A549 (cell line): ENCODE data around the gene SGTA. TPM values are rescaled to one million over a fixed set of nuclear protein-coding genes. Genes with fewer than 3 reads are reported as not detected.

ENCODE experiments used
- ATAC-seq, 2 experiments: fragments of 200-7000 bp in 1 of 2; fragments of >200 bp in 1 of 2; cut with Nextera tagmentation in 1 of 2; cut with Tn5 transposase in 1 of 2; 3 replicates each; pipeline versions ENCODE4 v1.8.0 to v1.9.1; 2018 to 2020; ENCODE audit warnings: mild to moderate bottlenecking in 1 of 2, moderate library complexity in 1 of 2
- CTCF ChIA-PET: fragments of 300-600 bp; sonication (Branson Sonifier 250); formaldehyde crosslinking; extraction: SDS; loops from one replicate; lab custom pipeline; 2021; ENCODE audit warnings: antibody characterized with exemption, inconsistent platforms; lab: Yijun Ruan, JAX
- POLR2A ChIA-PET: fragments of 350-600 bp; formaldehyde crosslinking; extraction: SDS; loops from one replicate; lab custom pipeline; 2021; ENCODE audit warnings: antibody characterized with exemption, inconsistent platforms; lab: Yijun Ruan, JAX
- DNase-seq, 2 experiments: peaks; one replicate each; pipeline versions ENCODE4 v3.0.0 to v3.0.0-alpha.2; 2011 to 2016; ENCODE audit warnings: low read depth in 1 of 2, low spot score in 1 of 2
- FAIRE-seq: peaks from 2 replicates; lab custom pipeline; 2011; peaks lifted over from hg19 to GRCh38; lab: Jason Lieb, UNC
- H3K27ac ChIP-seq, 2 experiments: fragments of >200 bp; sonication (Bioruptor Twin); formaldehyde crosslinking; 3 replicates each; pipeline ENCODE4 v1.5.1; 2016 to 2017
- H3K4me1 ChIP-seq: fragments of >200 bp; sonication (Bioruptor Twin); formaldehyde crosslinking; 3 replicates; pipeline ENCODE4 v1.6.1; 2016
- H3K4me2 ChIP-seq: fragments of >200 bp; sonication (Bioruptor Twin); formaldehyde crosslinking; 3 replicates; pipeline ENCODE4 v1.6.1; 2016
- H3K4me3 ChIP-seq: fragments of >200 bp; sonication (Bioruptor Twin); formaldehyde crosslinking; 3 replicates; pipeline ENCODE4 v1.5.1; 2016
- H3K9me3 ChIP-seq: fragments of >200 bp; sonication (Bioruptor Twin); formaldehyde crosslinking; 3 replicates; pipeline ENCODE4 v1.6.1; 2016
- BHLHE40 ChIP-seq: IDR thresholded peaks from 2 replicates; pipeline ENCODE4 v1.6.1; 2012; ENCODE audit warnings: low read depth, low read length, inconsistent platforms
- CBX8 ChIP-seq: fragments of 200-600 bp; sonication (generic); IDR thresholded peaks from 2 replicates; pipeline ENCODE4 v1.6.1; 2016
- CHD2 ChIP-seq: fragments of 150-350 bp; IDR thresholded peaks from 2 replicates; pipeline ENCODE4 v1.6.1; 2014; ENCODE audit warnings: low read length; ENCODE audit not compliant: partially characterized antibody
- CHD4 ChIP-seq: fragments of 200-600 bp; sonication (generic); IDR thresholded peaks from 2 replicates; pipeline ENCODE4 v1.6.1; 2016; ENCODE audit warnings: antibody characterized with exemption, mild to moderate bottlenecking, borderline replicate concordance
- EHMT2 ChIP-seq: fragments of 200-600 bp; sonication (generic); IDR thresholded peaks from 2 replicates; pipeline ENCODE4 v1.6.1; 2016; ENCODE audit warnings: antibody characterized with exemption, low read depth, mild to moderate bottlenecking, moderate library complexity
- ESRRA ChIP-seq: fragments of 150-350 bp; IDR thresholded peaks from 2 replicates; pipeline ENCODE4 v1.6.1; 2014; ENCODE audit warnings: mild to moderate bottlenecking, low read length, borderline replicate concordance
- FOSB ChIP-seq: fragments of 250-450 bp; sonication (Bioruptor Pico); IDR thresholded peaks from 2 replicates; pipeline ENCODE4 v1.5.0; 2020; ENCODE audit warnings: mild to moderate bottlenecking, moderate library complexity
- HES2 ChIP-seq: fragments of >200 bp; sonication (Bioruptor Twin); formaldehyde crosslinking; IDR thresholded peaks from 2 replicates; pipeline ENCODE4 v1.6.1; 2016
- HOXA7 ChIP-seq: fragments of 250-450 bp; sonication (Bioruptor Pico); IDR thresholded peaks from 2 replicates; pipeline ENCODE4 v1.5.0; 2020; ENCODE audit warnings: mild to moderate bottlenecking, moderate library complexity
- HOXB5 ChIP-seq: fragments of 250-450 bp; sonication (Bioruptor Pico); IDR thresholded peaks from 2 replicates; pipeline ENCODE4 v1.5.0; 2020; ENCODE audit warnings: mild to moderate bottlenecking, moderate library complexity
- JUN ChIP-seq, 2 experiments: fragments of >200 bp; sonication (Bioruptor Twin); formaldehyde crosslinking; IDR thresholded peaks; 2 replicates in 1 of 2; 3 replicates in 1 of 2; pipeline ENCODE4 v1.6.1; 2016 to 2017
- KDM5A ChIP-seq: fragments of 200-600 bp; sonication (generic); IDR thresholded peaks from 2 replicates; pipeline ENCODE4 v1.6.1; 2016; ENCODE audit warnings: antibody characterized with exemption, mild to moderate bottlenecking
- MAFK ChIP-seq: fragments of 450-650 bp; IDR thresholded peaks from 2 replicates; pipeline ENCODE4 v1.6.1; 2014; ENCODE audit not compliant: partially characterized antibody
- MYC ChIP-seq: IDR thresholded peaks from 2 replicates; pipeline ENCODE4 v1.6.1; 2012; ENCODE audit warnings: mild to moderate bottlenecking, inconsistent platforms, low read length, improper control_type of control experiment, borderline replicate concordance
- NFE2L2 ChIP-seq: fragments of 150-350 bp; conservative IDR thresholded peaks from 2 replicates; pipeline ENCODE4 v1.6.1; 2014; ENCODE audit warnings: low read length
- POLR2A ChIP-seq: IDR thresholded peaks from 2 replicates; pipeline ENCODE4 v1.6.1; 2012; ENCODE audit warnings: mild to moderate bottlenecking, low read length
- RCOR1 ChIP-seq: fragments of 150-350 bp; IDR thresholded peaks from 2 replicates; pipeline ENCODE4 v1.6.1; 2014; ENCODE audit warnings: antibody characterized with exemption, low read length, low read depth
- RNF2 ChIP-seq: fragments of 200-600 bp; sonication (generic); IDR thresholded peaks from 2 replicates; pipeline ENCODE4 v1.6.1; 2016; ENCODE audit warnings: low read depth, mild to moderate bottlenecking, antibody characterized with exemption, moderate library complexity, borderline replicate concordance
- SMC3 ChIP-seq: fragments of >200 bp; sonication (Bioruptor Twin); formaldehyde crosslinking; IDR thresholded peaks from 3 replicates; pipeline ENCODE4 v1.6.1; 2018; ENCODE audit warnings: inconsistent platforms
- TP53 ChIP-seq: fragments of 250-450 bp; sonication (Bioruptor Pico); IDR thresholded peaks from 2 replicates; pipeline ENCODE4 v1.5.0; 2021; ENCODE audit warnings: mild to moderate bottlenecking, moderate library complexity
- ZC3H11A ChIP-seq: fragments of 450-650 bp; IDR thresholded peaks from 2 replicates; pipeline ENCODE4 v1.6.1; 2014; ENCODE audit warnings: antibody characterized with exemption, mild to moderate bottlenecking
- ZFP36 ChIP-seq: fragments of 450-650 bp; IDR thresholded peaks from 2 replicates; pipeline ENCODE4 v1.6.1; 2014; ENCODE audit warnings: borderline replicate concordance; ENCODE audit not compliant: partially characterized antibody
- WGBS: methylation state at CpG from one replicate; pipeline ENCODE4 v1.1.6; 2017; ENCODE audit errors: missing lambda C conversion rate; 5-methylcytosine and 5-hydroxymethylcytosine counted together
- polyA plus RNA-seq, 4 experiments: library from polyadenylated mRNA; depleted of rRNA in 3 of 4; stranded (reverse); fragments of >200 nt; fragmentation: RNase III in 1 of 4; extraction: RNeasy Plus Mini Kit Qiagen cat#74134 plus additional on column Dnase treatment in 1 of 4; gene quantifications; 2 replicates in 3 of 4; 3 replicates in 1 of 4; pipeline ENCODE4 v1.2.3, GENCODE V29; 2011 to 2017
- TF ChIP-seq, protein P1 (sequence below): IDR thresholded peaks from 2 replicates; pipeline ENCODE4 v1.6.1; 2012
- TF ChIP-seq, protein P2 (sequence below): fragments of >200 bp; sonication (Bioruptor Twin); formaldehyde crosslinking; IDR thresholded peaks from 3 replicates; pipeline ENCODE4 v1.6.1; 2016
- TF ChIP-seq, protein P3 (sequence below): fragments of >200 bp; sonication (Bioruptor Twin); formaldehyde crosslinking; IDR thresholded peaks from 3 replicates; pipeline ENCODE4 v1.5.1; 2016

Gene SGTA
- polyA plus RNA-seq, 2 of the 4 experiments (the other 2 are of a cell fraction): 39.1 to 48.0 TPM

GRCh38 chr19:2747349-2747748, 35.7 kb downstream of the SGTA start:
- Histone ChIP-seq H3K4me3 (no peak overlapping the region), H3K4me2 (no peak overlapping the region), H3K4me1 (no peaks in the 10 kb centered on the region), H3K27ac (no peak overlapping the region), H3K9me3 (no peaks in the 10 kb centered on the region)
- DNase-seq (no peak), ATAC-seq (no peak), FAIRE-seq (no peak)
- ChIA-PET POLR2A (no interaction called here), CTCF (interaction anchor here (1.7 to 3.2 kb wide), 2 partner anchors 99 to 100 kb away, joined by 5 to 57 read pairs; no protein-coding TSS in a partner anchor)
- no peak for TF ChIP-seq HES2
- TF ChIP-seq, protein P1, sequence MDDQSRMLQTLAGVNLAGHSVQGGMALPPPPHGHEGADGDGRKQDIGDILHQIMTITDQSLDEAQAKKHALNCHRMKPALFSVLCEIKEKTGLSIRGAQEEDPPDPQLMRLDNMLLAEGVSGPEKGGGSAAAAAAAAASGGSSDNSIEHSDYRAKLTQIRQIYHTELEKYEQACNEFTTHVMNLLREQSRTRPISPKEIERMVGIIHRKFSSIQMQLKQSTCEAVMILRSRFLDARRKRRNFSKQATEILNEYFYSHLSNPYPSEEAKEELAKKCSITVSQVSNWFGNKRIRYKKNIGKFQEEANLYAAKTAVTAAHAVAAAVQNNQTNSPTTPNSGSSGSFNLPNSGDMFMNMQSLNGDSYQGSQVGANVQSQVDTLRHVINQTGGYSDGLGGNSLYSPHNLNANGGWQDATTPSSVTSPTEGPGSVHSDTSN: no peak
- no peak for TF ChIP-seq BHLHE40
- no peak for TF ChIP-seq KDM5A
- TF ChIP-seq CHD2: no peak
- no peak for TF ChIP-seq HOXB5
- no peak for TF ChIP-seq CHD4
- no peak for TF ChIP-seq MYC
- TF ChIP-seq POLR2A: no peak
- TF ChIP-seq, protein P2, sequence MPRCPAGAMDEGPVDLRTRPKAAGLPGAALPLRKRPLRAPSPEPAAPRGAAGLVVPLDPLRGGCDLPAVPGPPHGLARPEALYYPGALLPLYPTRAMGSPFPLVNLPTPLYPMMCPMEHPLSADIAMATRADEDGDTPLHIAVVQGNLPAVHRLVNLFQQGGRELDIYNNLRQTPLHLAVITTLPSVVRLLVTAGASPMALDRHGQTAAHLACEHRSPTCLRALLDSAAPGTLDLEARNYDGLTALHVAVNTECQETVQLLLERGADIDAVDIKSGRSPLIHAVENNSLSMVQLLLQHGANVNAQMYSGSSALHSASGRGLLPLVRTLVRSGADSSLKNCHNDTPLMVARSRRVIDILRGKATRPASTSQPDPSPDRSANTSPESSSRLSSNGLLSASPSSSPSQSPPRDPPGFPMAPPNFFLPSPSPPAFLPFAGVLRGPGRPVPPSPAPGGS: no peak
- no peak for TF ChIP-seq HOXA7 (CRISPR knock-in tag)
- 43% methylated on average over 7 of the region's 7 CpGs for WGBS

- Histone ChIP-seq H3K9me3 (no peaks in the 10 kb centered on the region), H3K4me1 (0 out of 3 replicates have a peak, but pooled peaks cover under 1% of the 10 kb centered on the region), H3K4me2 (no peak overlapping the region), H3K4me3 (no peak overlapping the region), H3K27ac (no peak overlapping the region)
- no peak for ATAC-seq
- FAIRE-seq: no peak
- CTCF ChIA-PET: no interaction called here
- 2% methylated on average over 4 of the region's 4 CpGs for WGBS
- POLR2A ChIA-PET: no interaction called here
- DNase-seq: no peak
- TF ChIP-seq MAFK (no peak), HOXB5 (no peak), KDM5A (no peak), RNF2 (no peak), EHMT2 (no peak), NFE2L2 (no peak), TP53 (no peak), CBX8 (no peak), ZC3H11A (no peak), JUN (IDR thresholded peaks at IDR 0.05) (no peak), RCOR1 (no peak), POLR2A (no peak), SMC3 (no peak), ESRRA (no peak), HOXA7 (CRISPR knock-in tag) (no peak), ZFP36 (no peak), FOSB (CRISPR knock-in tag) (no peak)
- TF ChIP-seq, protein P3, sequence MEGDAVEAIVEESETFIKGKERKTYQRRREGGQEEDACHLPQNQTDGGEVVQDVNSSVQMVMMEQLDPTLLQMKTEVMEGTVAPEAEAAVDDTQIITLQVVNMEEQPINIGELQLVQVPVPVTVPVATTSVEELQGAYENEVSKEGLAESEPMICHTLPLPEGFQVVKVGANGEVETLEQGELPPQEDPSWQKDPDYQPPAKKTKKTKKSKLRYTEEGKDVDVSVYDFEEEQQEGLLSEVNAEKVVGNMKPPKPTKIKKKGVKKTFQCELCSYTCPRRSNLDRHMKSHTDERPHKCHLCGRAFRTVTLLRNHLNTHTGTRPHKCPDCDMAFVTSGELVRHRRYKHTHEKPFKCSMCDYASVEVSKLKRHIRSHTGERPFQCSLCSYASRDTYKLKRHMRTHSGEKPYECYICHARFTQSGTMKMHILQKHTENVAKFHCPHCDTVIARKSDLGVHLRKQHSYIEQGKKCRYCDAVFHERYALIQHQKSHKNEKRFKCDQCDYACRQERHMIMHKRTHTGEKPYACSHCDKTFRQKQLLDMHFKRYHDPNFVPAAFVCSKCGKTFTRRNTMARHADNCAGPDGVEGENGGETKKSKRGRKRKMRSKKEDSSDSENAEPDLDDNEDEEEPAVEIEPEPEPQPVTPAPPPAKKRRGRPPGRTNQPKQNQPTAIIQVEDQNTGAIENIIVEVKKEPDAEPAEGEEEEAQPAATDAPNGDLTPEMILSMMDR: no peak
These were observed 39.0 kb downstream of the SGTA start for GRCh38 chr19:2744113-2744512.
